Measurements from ENCODE around the gene CDK5. TPM values are rescaled to one million over a fixed set of nuclear protein-coding genes. Genes with fewer than 3 reads are reported as not detected.

CDK5 gene
- total RNA-seq, 1 experiment from 2014 or later = 23.5 TPM

- no peak for TF ChIP-seq CTCF (IDR thresholded peaks at IDR 0.05; ENCODE audit: unreplicated experiment)
- no peak for DNase-seq
- no peaks in the 10 kb centered on the region for H3K9me3 Mint-ChIP-seq (ENCODE audit: low read depth, unreplicated experiment)
- no TSS peak for BruUV-seq (replicated peaks)
- H3K27ac Mint-ChIP-seq (ENCODE audit: unreplicated experiment) = no peak overlapping the region
- H3K4me3 Mint-ChIP-seq (ENCODE audit: low read depth, unreplicated experiment) = no peak overlapping the region
- H3K27me3 Mint-ChIP-seq (ENCODE audit: unreplicated experiment) = no peaks in the 10 kb centered on the region
- H3K4me1 Mint-ChIP-seq (ENCODE audit: low read depth, unreplicated experiment) = peaks cover 9% of the 10 kb centered on the region
- CTCF ChIA-PET = interaction anchor here (0.6 kb wide), 1 partner anchor 194 kb away, joined by 3 read pairs; no protein-coding TSS in a partner anchor
- H3K36me3 Mint-ChIP-seq (ENCODE audit: insufficient read depth, unreplicated experiment) = peaks cover 11% of the 10 kb centered on the region
- intact Hi-C loops (cut with micrococcal nuclease; ENCODE audit: unreplicated experiment) = no loop called here
These were observed 37.6 kb upstream of the CDK5 start for GRCh38 chr7:151095123-151095797.

- TF ChIP-seq CTCF (IDR thresholded peaks at IDR 0.05; ENCODE audit: unreplicated experiment) = no peak
- Mint-ChIP-seq H3K27ac (ENCODE audit: unreplicated experiment) (no peak overlapping the region), H3K4me1 (ENCODE audit: low read depth, unreplicated experiment) (peaks cover 15% of the 10 kb centered on the region), H3K9me3 (ENCODE audit: low read depth, unreplicated experiment) (no peaks in the 10 kb centered on the region), H3K27me3 (ENCODE audit: unreplicated experiment) (no peaks in the 10 kb centered on the region), H3K36me3 (ENCODE audit: insufficient read depth, unreplicated experiment) (peaks cover 15% of the 10 kb centered on the region), H3K4me3 (ENCODE audit: low read depth, unreplicated experiment) (no peak overlapping the region)
- DNase-seq = no peak
- no TSS peak for BruUV-seq (replicated peaks)
- intact Hi-C loops (cut with micrococcal nuclease; ENCODE audit: unreplicated experiment) = no loop called here
- CTCF ChIA-PET = no interaction called here
These were observed 37.0 kb upstream of the CDK5 start for GRCh38 chr7:151094675-151095074.

GRCh38 chr7:151093748-151094147 lies 36.1 kb upstream of the CDK5 start:
- no peaks in the 10 kb centered on the region for H3K27me3 Mint-ChIP-seq (ENCODE audit: unreplicated experiment)
- no peak for TF ChIP-seq CTCF (IDR thresholded peaks at IDR 0.05; ENCODE audit: unreplicated experiment)
- H3K36me3 Mint-ChIP-seq (ENCODE audit: insufficient read depth, unreplicated experiment) = peaks cover 21% of the 10 kb centered on the region
- peaks cover 23% of the 10 kb centered on the region for H3K4me1 Mint-ChIP-seq (ENCODE audit: low read depth, unreplicated experiment)
- no peak overlapping the region for H3K4me3 Mint-ChIP-seq (ENCODE audit: low read depth, unreplicated experiment)
- H3K9me3 Mint-ChIP-seq (ENCODE audit: low read depth, unreplicated experiment) = no peaks in the 10 kb centered on the region
- H3K27ac Mint-ChIP-seq (ENCODE audit: unreplicated experiment) = no peak overlapping the region
- intact Hi-C loops (cut with micrococcal nuclease; ENCODE audit: unreplicated experiment) = no loop called here
- DNase-seq = no peak
- BruUV-seq (replicated peaks) = no TSS peak
- CTCF ChIA-PET = no interaction called here

GRCh38 chr7:151091988-151092387 lies 34.3 kb upstream of the CDK5 start:
- CTCF ChIA-PET = no interaction called here
- intact Hi-C loops (cut with micrococcal nuclease; ENCODE audit: unreplicated experiment) = no loop called here
- no TSS peak for BruUV-seq (replicated peaks)
- Mint-ChIP-seq H3K27ac (ENCODE audit: unreplicated experiment) (no peak overlapping the region), H3K27me3 (ENCODE audit: unreplicated experiment) (no peaks in the 10 kb centered on the region), H3K36me3 (ENCODE audit: insufficient read depth, unreplicated experiment) (peaks cover 34% of the 10 kb centered on the region), H3K9me3 (ENCODE audit: low read depth, unreplicated experiment) (no peaks in the 10 kb centered on the region), H3K4me3 (ENCODE audit: low read depth, unreplicated experiment) (no peak overlapping the region), H3K4me1 (ENCODE audit: low read depth, unreplicated experiment) (peaks cover 23% of the 10 kb centered on the region)
- TF ChIP-seq CTCF (IDR thresholded peaks at IDR 0.05; ENCODE audit: unreplicated experiment) = no peak
- no peak for DNase-seq

All from Calu3 (cell line).